ENCODE data around the gene QRICH2. TPM values are rescaled to one million over a fixed set of nuclear protein-coding genes. Genes with fewer than 3 reads are reported as not detected.
"Not testable (repeated sequence)": the region's sequence is repeated elsewhere in the genome, so short reads cannot be mapped to it uniquely, and the experiment has no call there.

The QRICH2 gene
- total RNA-seq, 2 donors from 2014 or later = 0.85 to 2.1 TPM

- ATAC-seq (replicated peaks) = no peak
- Mint-ChIP-seq H3K9me3 (no peaks in the 10 kb centered on the region), H3K27ac (no peak overlapping the region), H3K36me3 (ENCODE audit: low read depth) (peaks cover 15% of the 10 kb centered on the region), H3K27me3 (no peaks in the 10 kb centered on the region), H3K4me3 (no peak overlapping the region), H3K4me1 (no peaks in the 10 kb centered on the region)
These were observed 644 bp downstream of the QRICH2 start for GRCh38 chr17:76307299-76307965.

- H3K27ac Mint-ChIP-seq; H3K9me3 Mint-ChIP-seq; H3K4me1 Mint-ChIP-seq; H3K27me3 Mint-ChIP-seq; H3K36me3 Mint-ChIP-seq (ENCODE audit: low read depth); H3K4me3 Mint-ChIP-seq; ATAC-seq (replicated peaks): not testable (repeated sequence)
These were observed 3.0 kb downstream of the QRICH2 start for GRCh38 chr17:76305135-76305454.

GRCh38 chr17:76304226-76305134 lies 3.6 kb downstream of the QRICH2 start:
- ATAC-seq (replicated peaks) = no peak
- Mint-ChIP-seq H3K9me3 (no peaks in the 10 kb centered on the region), H3K36me3 (ENCODE audit: low read depth) (no peaks in the 10 kb centered on the region), H3K27ac (no peak overlapping the region), H3K4me3 (no peak overlapping the region), H3K27me3 (no peaks in the 10 kb centered on the region), H3K4me1 (no peaks in the 10 kb centered on the region)

- no peak overlapping the region for H3K27ac Mint-ChIP-seq
- H3K27me3 Mint-ChIP-seq = no peaks in the 10 kb centered on the region
- H3K9me3 Mint-ChIP-seq = no peaks in the 10 kb centered on the region
- H3K36me3 Mint-ChIP-seq (ENCODE audit: low read depth) = no peaks in the 10 kb centered on the region
- no peak overlapping the region for H3K4me3 Mint-ChIP-seq
- H3K4me1 Mint-ChIP-seq = no peaks in the 10 kb centered on the region
- ATAC-seq (replicated peaks) = no peak
These were observed 10.6 kb downstream of the QRICH2 start for GRCh38 chr17:76297436-76297835.

- no peak overlapping the region for H3K27ac Mint-ChIP-seq
- no peaks in the 10 kb centered on the region for H3K4me1 Mint-ChIP-seq
- H3K9me3 Mint-ChIP-seq = no peaks in the 10 kb centered on the region
- H3K4me3 Mint-ChIP-seq = no peak overlapping the region
- H3K36me3 Mint-ChIP-seq (ENCODE audit: low read depth) = no peaks in the 10 kb centered on the region
- no peaks in the 10 kb centered on the region for H3K27me3 Mint-ChIP-seq
- ATAC-seq (replicated peaks) = no peak
These were observed 11.2 kb downstream of the QRICH2 start for GRCh38 chr17:76296889-76297288.

GRCh38 chr17:76296186-76296585 lies 11.9 kb downstream of the QRICH2 start:
- Mint-ChIP-seq H3K4me1 (no peaks in the 10 kb centered on the region), H3K4me3 (no peak overlapping the region)

GRCh38 chr17:76293106-76293505 lies 15.0 kb downstream of the QRICH2 start:
- H3K9me3 Mint-ChIP-seq = no peaks in the 10 kb centered on the region
- H3K4me3 Mint-ChIP-seq = no peak overlapping the region
- no peak for ATAC-seq (replicated peaks)
- H3K36me3 Mint-ChIP-seq (ENCODE audit: low read depth) = no peaks in the 10 kb centered on the region
- H3K4me1 Mint-ChIP-seq = no peaks in the 10 kb centered on the region
- no peak overlapping the region for H3K27ac Mint-ChIP-seq
- H3K27me3 Mint-ChIP-seq = no peaks in the 10 kb centered on the region

More at GRCh38 chr17:76296186-76296585, 11.9 kb downstream of the QRICH2 start:
- H3K36me3 Mint-ChIP-seq (ENCODE audit: low read depth) = no peaks in the 10 kb centered on the region
- ATAC-seq (replicated peaks) = no peak
- no peak overlapping the region for H3K27ac Mint-ChIP-seq
- H3K27me3 Mint-ChIP-seq = no peaks in the 10 kb centered on the region
- H3K9me3 Mint-ChIP-seq = no peaks in the 10 kb centered on the region

- Mint-ChIP-seq H3K9me3 (no peaks in the 10 kb centered on the region), H3K27me3 (no peaks in the 10 kb centered on the region), H3K27ac (no peak overlapping the region), H3K4me1 (no peaks in the 10 kb centered on the region), H3K36me3 (ENCODE audit: low read depth) (no peaks in the 10 kb centered on the region), H3K4me3 (no peak overlapping the region)
- ATAC-seq (replicated peaks) = no peak
These were observed 15.5 kb downstream of the QRICH2 start for GRCh38 chr17:76292567-76292966.

- H3K4me1 Mint-ChIP-seq = no peaks in the 10 kb centered on the region
- no peaks in the 10 kb centered on the region for H3K36me3 Mint-ChIP-seq (ENCODE audit: low read depth)
- H3K27ac Mint-ChIP-seq = no peak overlapping the region
- ATAC-seq (replicated peaks) = no peak
- no peaks in the 10 kb centered on the region for H3K27me3 Mint-ChIP-seq
- no peak overlapping the region for H3K4me3 Mint-ChIP-seq
- H3K9me3 Mint-ChIP-seq = no peaks in the 10 kb centered on the region
These were observed 26.3 kb downstream of the QRICH2 start for GRCh38 chr17:76281573-76282371.

GRCh38 chr17:76280650-76281049 lies 27.4 kb downstream of the QRICH2 start:
- no peak overlapping the region for H3K4me3 Mint-ChIP-seq
- H3K27ac Mint-ChIP-seq = no peak overlapping the region
- H3K36me3 Mint-ChIP-seq (ENCODE audit: low read depth) = no peaks in the 10 kb centered on the region

GRCh38 chr17:76279742-76280287 lies 28.3 kb downstream of the QRICH2 start:
- ATAC-seq (replicated peaks) = no peak

More at GRCh38 chr17:76280650-76281049, 27.4 kb downstream of the QRICH2 start:
- Mint-ChIP-seq H3K27me3 (no peaks in the 10 kb centered on the region), H3K4me1 (no peaks in the 10 kb centered on the region), H3K9me3 (no peaks in the 10 kb centered on the region)
- no peak for ATAC-seq (replicated peaks)

GRCh38 chr17:76278952-76279741 lies 28.9 kb downstream of the QRICH2 start:
- Mint-ChIP-seq H3K4me1 (no peaks in the 10 kb centered on the region), H3K4me3 (no peak overlapping the region), H3K27ac (no peak overlapping the region), H3K36me3 (ENCODE audit: low read depth) (no peaks in the 10 kb centered on the region), H3K9me3 (no peaks in the 10 kb centered on the region), H3K27me3 (no peaks in the 10 kb centered on the region)
- ATAC-seq (replicated peaks) = peak; percentile 92

More at GRCh38 chr17:76279742-76280287, 28.3 kb downstream of the QRICH2 start:
- Mint-ChIP-seq H3K4me1 (no peaks in the 10 kb centered on the region), H3K27ac (no peak overlapping the region), H3K9me3 (no peaks in the 10 kb centered on the region), H3K36me3 (ENCODE audit: low read depth) (no peaks in the 10 kb centered on the region), H3K4me3 (no peak overlapping the region), H3K27me3 (no peaks in the 10 kb centered on the region)

- ATAC-seq (replicated peaks) = no peak
- no peaks in the 10 kb centered on the region for H3K36me3 Mint-ChIP-seq (ENCODE audit: low read depth)
- no peaks in the 10 kb centered on the region for H3K27me3 Mint-ChIP-seq
- no peak overlapping the region for H3K4me3 Mint-ChIP-seq
- H3K9me3 Mint-ChIP-seq = no peaks in the 10 kb centered on the region
- no peak overlapping the region for H3K27ac Mint-ChIP-seq
- H3K4me1 Mint-ChIP-seq = no peaks in the 10 kb centered on the region
These were observed 29.7 kb downstream of the QRICH2 start for GRCh38 chr17:76278268-76278908.
